Measurements from ENCODE around the gene NID1. TPM values are rescaled to one million over a fixed set of nuclear protein-coding genes. Genes with fewer than 3 reads are reported as not detected.
A peak's percentile ranks its signal among the peaks of the same experiment; 100 is the strongest.

Gene NID1
- total and polyA plus RNA-seq, 2 experiments from 2014 or later, result 32.1 to 54.3 TPM

DNA sequence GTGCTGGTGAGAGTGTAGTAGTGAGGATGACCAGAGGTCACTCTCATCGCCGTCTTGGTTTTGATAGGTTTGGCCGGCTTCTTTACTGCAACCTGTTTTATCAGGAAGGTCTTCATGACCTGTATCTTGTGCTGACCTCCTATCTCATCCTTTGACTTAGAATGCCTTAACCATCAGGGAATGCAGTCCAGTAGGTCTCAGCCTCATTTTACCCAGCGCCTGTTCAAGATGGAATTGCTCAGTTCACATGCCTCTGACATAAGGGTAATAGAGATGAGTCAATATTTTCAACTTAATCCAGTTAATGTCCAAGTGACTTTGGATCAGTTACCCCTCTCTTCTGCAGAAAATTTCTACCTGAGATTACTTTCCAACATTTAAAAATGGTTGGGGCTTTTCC, 4.6 kb downstream of the NID1 start:
- H3K27me3 ChIP-seq, result no peaks in the 10 kb centered on the region
- H3K4me1 ChIP-seq (ENCODE audit: low read depth), result no peaks in the 10 kb centered on the region
- H3K4me3 ChIP-seq, result no peak overlapping the region
- no peak overlapping the region for H3K27ac ChIP-seq
- no peak for DNase-seq (ENCODE audit: low read depth in 1 of 2, low spot score in 1 of 2)
- H3K36me3 ChIP-seq, result no peaks in the 10 kb centered on the region
- TF ChIP-seq, protein P1, sequence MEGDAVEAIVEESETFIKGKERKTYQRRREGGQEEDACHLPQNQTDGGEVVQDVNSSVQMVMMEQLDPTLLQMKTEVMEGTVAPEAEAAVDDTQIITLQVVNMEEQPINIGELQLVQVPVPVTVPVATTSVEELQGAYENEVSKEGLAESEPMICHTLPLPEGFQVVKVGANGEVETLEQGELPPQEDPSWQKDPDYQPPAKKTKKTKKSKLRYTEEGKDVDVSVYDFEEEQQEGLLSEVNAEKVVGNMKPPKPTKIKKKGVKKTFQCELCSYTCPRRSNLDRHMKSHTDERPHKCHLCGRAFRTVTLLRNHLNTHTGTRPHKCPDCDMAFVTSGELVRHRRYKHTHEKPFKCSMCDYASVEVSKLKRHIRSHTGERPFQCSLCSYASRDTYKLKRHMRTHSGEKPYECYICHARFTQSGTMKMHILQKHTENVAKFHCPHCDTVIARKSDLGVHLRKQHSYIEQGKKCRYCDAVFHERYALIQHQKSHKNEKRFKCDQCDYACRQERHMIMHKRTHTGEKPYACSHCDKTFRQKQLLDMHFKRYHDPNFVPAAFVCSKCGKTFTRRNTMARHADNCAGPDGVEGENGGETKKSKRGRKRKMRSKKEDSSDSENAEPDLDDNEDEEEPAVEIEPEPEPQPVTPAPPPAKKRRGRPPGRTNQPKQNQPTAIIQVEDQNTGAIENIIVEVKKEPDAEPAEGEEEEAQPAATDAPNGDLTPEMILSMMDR (IDR thresholded peaks at IDR 0.05; ENCODE audit: low read depth, low read length), result no peak
- no peaks in the 10 kb centered on the region for H3K9me3 ChIP-seq (ENCODE audit: low read depth)

GRCh38 chr1:236059011-236059410, 5.9 kb downstream of the NID1 start:
- TF ChIP-seq, protein P1 (IDR thresholded peaks at IDR 0.05; ENCODE audit: low read depth, low read length), result no peak
- no peak for DNase-seq (ENCODE audit: low read depth in 1 of 2, low spot score in 1 of 2)
- Histone ChIP-seq H3K27me3 (no peaks in the 10 kb centered on the region), H3K4me1 (ENCODE audit: low read depth) (no peaks in the 10 kb centered on the region), H3K27ac (no peak overlapping the region), H3K4me3 (no peak overlapping the region), H3K9me3 (ENCODE audit: low read depth) (no peaks in the 10 kb centered on the region), H3K36me3 (no peaks in the 10 kb centered on the region)

DNA sequence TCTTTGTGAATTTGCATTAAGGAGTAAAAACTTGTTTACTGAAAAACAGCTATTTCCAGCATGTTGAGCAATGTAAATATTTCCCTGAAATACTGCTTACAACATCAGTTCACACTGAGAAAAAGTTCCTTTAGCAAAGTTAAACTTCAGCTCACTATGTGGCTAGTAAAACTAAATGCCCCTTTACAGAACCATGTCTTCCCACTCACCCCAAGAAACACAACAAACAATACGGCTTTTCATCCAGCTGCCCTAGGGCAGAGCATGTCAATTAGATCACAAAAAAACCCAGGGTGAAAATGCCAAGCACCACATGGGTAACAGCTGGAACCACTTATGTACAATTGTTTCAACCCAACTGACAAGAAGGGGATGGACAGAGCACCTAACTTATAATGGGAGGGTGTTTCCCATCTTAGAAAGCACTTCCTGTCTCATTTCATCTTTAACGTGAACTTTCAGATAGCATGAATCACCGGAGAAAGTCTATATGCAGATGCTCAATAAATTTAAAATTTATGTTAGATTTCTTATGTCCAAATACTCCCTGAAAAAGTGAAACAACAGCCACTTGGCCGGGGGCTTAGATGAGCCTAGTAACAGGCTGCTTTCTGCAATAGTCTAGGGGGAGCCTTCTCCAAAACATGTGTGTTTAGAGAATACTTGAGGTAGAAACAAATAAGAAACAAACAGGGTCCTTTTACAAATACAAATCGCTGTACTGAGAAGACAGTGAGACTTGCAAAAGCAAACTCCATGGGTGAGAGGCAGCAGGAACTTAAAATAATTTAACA, 6.6 kb downstream of the NID1 start:
- no peak overlapping the region for H3K27ac ChIP-seq
- no peaks in the 10 kb centered on the region for H3K9me3 ChIP-seq (ENCODE audit: low read depth)
- H3K27me3 ChIP-seq, result no peaks in the 10 kb centered on the region
- no peaks in the 10 kb centered on the region for H3K4me1 ChIP-seq (ENCODE audit: low read depth)
- no peak overlapping the region for H3K4me3 ChIP-seq
- H3K36me3 ChIP-seq, result no peaks in the 10 kb centered on the region
- peak in 1 of 2 donors; percentile 44 for DNase-seq (ENCODE audit: low read depth in 1 of 2, low spot score in 1 of 2)
- TF ChIP-seq, protein P1 (IDR thresholded peaks at IDR 0.05; ENCODE audit: low read depth, low read length), result no peak

DNA sequence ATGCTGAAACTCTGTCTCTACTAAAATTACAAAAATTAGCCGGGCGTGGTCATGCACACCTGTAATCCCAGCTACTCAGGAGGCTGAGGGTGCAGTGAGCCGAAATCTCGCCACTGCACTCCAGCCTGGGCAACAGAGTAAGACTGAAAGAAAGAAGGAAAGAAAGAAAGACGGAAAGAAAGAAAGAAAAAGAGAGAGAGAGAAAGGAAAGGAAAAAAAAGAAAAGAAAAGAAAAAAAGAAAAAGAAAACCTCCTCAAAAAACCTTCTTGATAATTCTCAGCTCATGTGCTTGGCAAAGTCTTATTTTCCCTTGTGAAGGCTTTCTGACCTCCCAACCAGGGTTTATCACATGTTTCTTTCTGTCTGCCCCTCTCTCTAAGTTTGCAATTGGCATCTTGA, 7.3 kb downstream of the NID1 start:
- no peaks in the 10 kb centered on the region for H3K9me3 ChIP-seq (ENCODE audit: low read depth)
- TF ChIP-seq, protein P1 (IDR thresholded peaks at IDR 0.05; ENCODE audit: low read depth, low read length), result no peak

GRCh38 chr1:236052232-236052993, 12.5 kb downstream of the NID1 start:
- no peak for DNase-seq (ENCODE audit: low read depth in 1 of 2, low spot score in 1 of 2)
- Histone ChIP-seq H3K4me1 (ENCODE audit: low read depth) (peaks cover 9% of the 10 kb centered on the region), H3K9me3 (ENCODE audit: low read depth) (no peaks in the 10 kb centered on the region), H3K36me3 (no peaks in the 10 kb centered on the region), H3K4me3 (no peak overlapping the region), H3K27ac (no peak overlapping the region), H3K27me3 (no peaks in the 10 kb centered on the region)
- TF ChIP-seq, protein P1 (IDR thresholded peaks at IDR 0.05; ENCODE audit: low read depth, low read length), result no peak

More for the DNA sequence above, 7.3 kb downstream of the NID1 start:
- DNase-seq (ENCODE audit: low read depth in 1 of 2, low spot score in 1 of 2), result no peak
- Histone ChIP-seq H3K27me3 (no peaks in the 10 kb centered on the region), H3K4me3 (no peak overlapping the region), H3K27ac (no peak overlapping the region), H3K4me1 (ENCODE audit: low read depth) (no peaks in the 10 kb centered on the region), H3K36me3 (no peaks in the 10 kb centered on the region)

Measured in cardiac muscle cell (in vitro differentiated cells and primary cell).